ENCODE data around the gene ZFPM1.
"Not testable (repeated sequence)": the region's sequence is repeated elsewhere in the genome, so short reads cannot be mapped to it uniquely, and the experiment has no call there.

The ZFPM1 gene

GRCh38 chr16:88518411-88519111 is 65.5 kb downstream of the ZFPM1 start:
- DNase-seq: not testable (repeated sequence)

- no peak for DNase-seq
Observed at GRCh38 chr16:88519240-88519639, 66.2 kb downstream of the ZFPM1 start.

- DNase-seq: no peak
Observed at GRCh38 chr16:88519938-88520653, 67.0 kb downstream of the ZFPM1 start.

DNA sequence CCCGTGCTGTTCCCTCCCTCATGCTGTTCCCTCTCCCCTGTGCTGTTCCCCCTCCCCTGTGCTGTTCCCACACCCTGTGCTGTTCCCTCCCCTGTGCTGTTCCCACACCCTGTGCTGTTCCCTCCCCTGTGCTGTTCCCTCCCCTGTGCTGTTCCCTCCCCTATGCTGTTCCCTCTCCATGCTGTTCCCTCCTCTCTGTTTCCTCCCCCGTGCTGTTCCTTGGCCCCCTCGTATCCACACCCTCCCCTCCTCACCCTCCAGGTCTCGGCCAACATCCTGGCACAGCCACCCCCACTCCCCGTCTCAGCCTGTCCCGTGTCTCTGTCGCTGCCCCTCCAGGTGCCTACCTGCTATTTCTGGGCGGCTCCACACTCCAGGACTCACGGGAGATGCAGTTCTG is 68.6 kb downstream of the ZFPM1 start:
- no peak for DNase-seq

DNA sequence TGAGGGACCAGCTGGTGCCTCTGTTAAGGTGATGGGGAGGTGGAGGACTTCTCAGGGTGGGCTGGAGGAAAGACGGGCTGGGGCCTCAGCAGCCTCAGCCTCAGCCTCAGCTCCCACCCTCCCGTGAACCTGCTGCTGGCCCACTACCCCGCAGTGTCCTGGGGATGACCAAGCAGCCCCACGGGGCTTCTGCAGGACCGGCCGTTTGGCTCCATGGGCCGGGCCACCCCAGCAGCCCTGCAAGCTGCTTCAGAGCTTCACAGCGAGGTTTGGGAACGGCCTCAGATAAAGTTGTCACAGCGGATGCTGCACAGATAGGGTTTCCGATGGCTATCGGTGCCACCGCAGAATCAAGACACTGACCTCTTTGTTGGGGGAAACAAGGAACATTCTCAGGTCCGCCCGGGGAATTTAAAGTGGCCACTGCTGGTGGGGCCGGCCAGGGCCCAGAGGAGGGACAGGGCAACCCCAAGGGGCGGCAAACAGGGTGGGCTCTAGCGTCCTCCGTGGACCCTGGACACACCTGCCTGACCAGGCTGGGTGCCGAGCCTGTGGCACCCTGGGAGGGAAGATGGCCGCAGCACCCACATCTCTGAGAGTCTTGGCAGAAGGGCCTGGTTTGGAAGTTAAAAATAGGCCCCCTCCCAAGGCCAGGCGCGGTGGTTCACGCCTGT is 69.3 kb downstream of the ZFPM1 start:
- no peak for DNase-seq

- no peak for DNase-seq
Observed at GRCh38 chr16:88523309-88524161, 70.5 kb downstream of the ZFPM1 start.

GRCh38 chr16:88524274-88524972 is 71.3 kb downstream of the ZFPM1 start:
- DNase-seq: no peak

DNA sequence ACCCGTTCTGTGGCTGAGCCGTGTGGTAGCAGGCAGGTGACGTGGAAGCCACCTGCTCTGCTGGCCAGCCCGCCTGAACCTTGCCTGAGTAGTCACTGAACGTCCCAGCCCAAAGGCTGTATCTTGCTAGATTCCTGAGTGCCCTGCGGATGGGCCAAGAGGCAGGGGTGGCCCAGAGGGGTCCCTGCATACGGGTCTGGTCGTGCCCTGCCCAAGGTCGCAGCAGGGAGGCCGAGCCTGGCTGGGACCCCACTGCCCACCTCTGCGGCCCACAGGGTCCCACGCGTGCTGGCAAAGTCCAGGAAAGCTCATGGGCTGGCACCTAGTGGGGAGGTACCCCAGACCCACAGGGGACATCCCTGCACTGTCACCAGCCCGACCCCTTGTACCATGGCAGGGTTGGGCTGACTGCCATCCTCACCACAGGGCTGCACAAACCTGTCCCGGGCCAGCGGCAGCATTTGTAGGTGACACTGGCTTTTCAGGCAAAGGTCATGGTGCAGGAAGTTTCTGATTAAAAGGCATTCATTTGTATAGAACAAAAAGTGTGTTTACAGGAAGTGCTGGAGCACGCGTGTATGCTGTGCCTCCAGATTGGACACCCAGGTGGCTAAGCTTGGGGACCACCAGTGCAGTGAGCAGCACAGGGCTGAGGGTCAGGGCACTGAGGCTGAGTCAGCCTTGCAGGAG is 72.0 kb downstream of the ZFPM1 start:
- no peak for DNase-seq

DNA sequence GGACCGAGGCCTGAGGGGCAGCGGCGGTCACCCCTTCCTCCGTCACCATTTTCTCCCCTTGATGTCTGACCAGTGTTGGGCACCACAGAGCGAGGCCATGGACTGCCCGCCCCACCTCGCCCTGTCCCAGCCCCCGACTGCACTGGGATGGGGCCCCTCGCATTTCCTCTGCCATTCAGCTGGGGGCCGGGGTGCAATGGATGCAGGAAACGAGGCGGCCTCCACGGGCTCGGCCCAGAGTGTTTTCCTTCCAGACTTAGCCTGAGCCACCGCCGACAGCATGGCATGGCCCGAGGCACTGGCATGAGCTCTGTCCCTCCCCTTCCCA is 72.5 kb downstream of the ZFPM1 start:
- no peak for DNase-seq

- no peak for DNase-seq
Observed at GRCh38 chr16:88526008-88526905, 73.2 kb downstream of the ZFPM1 start.

DNA sequence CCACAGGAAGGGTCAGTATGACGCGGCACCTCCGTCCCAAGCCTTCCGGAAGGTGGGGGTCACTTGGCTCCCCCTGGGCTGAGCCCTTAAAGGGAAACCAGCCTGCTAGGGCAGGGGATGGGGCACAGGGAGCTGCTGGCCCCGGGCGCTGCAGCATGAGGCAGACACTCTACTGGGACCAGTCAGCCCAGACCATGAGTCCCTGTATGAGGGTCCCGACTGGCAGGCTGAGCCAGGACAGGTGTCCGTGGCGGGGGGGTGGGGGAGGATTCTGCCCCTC is 73.8 kb downstream of the ZFPM1 start:
- no peak for DNase-seq

- DNase-seq: no peak
Observed at GRCh38 chr16:88527186-88527936, 74.3 kb downstream of the ZFPM1 start.

DNA sequence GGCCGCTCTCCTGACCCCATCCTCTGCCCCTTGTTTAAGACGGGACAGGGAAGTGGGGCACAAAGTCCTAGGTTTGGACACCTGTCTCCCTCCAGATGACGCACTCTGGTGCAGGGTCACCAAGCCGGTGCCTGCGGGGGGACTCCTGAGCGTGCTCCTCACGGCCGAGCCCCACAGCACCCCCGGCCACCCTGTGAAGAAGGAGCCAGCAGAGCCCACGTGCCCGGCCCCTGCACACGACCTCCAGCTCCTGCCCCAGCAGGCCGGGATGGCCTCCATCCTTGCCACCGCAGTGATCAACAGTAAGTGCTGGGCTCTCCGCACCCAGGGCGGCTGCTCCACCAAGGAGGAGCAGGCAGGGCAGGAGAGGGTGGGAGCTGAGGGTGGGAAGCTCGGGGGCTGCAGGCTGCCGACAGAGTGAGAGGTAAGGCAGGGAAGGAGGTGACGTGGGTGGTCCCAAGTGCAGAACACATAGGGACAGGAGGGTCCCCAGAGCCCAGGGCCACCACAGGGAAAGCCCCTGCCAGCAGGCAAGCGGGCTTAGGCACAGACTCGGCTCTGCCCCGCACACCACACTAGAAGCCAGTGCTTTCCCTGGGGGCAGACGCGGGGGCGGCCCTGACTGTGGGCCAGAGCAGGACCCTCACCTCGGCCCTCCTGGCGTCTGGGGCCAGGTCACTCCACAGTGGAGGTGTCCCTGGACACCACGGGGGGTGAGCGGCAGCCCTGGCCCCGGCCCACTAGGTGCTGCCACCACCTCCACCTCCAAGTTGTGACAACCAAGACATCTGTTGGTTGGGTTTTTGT is 75.1 kb downstream of the ZFPM1 start:
- DNase-seq: no peak

GRCh38 chr16:88528902-88529318 is 75.8 kb downstream of the ZFPM1 start:
- no peak for DNase-seq

GRCh38 chr16:88529596-88529995 is 76.5 kb downstream of the ZFPM1 start:
- DNase-seq: no peak

DNA sequence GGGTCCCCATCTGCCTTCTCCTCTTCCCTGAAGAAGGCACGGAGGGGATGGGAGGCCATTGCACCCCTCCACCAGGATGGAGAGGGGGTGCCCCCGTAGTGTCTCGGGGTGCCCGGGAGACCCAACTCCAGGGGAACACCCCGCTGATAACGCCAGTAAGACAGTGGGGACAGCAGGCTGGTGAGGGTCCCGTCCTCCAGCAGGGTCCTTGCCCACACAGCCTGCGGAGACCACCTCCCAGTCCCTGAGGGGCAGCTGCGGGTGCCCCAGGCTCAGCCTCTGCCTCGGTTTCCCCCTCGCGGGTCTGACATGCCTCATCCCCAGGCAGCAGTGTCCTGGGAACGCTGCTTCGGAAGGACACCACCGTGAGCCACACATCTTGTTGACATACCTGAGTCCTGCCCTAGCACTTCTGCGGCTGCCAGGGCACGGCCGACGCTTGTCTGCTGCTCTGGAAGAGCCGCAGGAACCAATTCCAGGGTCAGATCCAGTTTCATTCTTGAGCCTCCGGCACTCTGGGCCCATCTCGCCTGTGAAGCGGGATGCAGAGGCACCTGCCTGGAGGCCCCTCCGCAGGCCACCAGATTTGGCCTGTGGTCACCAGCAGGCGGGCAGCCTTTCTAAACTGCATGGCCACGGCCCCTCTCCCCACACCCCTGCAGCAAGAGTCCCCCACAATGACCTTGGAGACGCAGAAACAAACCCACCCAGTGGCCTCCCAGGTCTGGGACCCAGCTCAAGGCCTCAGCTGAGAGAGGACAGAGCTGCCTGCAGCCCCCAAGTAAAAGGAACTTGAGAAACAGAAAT is 77.2 kb downstream of the ZFPM1 start:
- no peak for DNase-seq

DNA sequence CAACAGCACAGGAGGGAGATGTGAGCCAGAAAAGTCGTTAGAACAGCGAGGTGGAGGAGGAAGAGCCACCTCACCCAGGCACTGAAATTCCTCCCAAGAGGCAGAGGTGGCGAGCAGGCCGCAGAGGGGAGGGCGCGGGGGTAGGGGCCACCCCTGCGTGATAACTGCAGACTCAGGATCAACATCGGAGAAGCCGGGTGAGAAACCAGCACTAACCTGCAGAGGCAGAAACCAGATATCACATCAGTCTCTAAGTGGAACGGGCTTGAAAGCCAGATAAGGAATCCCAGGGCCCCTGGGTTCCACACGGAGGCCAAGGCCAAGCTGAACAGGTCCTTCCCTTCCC is 77.8 kb downstream of the ZFPM1 start:
- DNase-seq: no peak

DNA sequence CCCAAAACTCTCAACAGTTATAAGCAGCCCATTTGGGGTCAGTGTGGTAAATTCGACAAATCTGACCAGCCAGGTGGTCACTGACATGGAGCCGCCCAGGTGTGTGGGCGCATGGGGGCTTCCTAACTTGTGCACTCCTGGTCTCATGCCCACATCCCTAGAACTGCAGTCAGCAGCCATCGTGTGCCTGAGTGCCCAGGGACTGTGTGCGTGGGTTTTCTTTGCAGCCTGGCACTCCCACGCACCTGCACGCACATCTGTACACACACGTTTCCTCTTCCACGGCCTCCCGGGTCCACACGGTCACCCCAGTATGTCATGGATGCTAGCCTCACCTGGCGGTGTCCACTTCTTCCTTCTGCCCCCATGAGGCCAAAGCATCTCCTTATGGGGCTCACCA is 78.3 kb downstream of the ZFPM1 start:
- no peak for DNase-seq

DNA sequence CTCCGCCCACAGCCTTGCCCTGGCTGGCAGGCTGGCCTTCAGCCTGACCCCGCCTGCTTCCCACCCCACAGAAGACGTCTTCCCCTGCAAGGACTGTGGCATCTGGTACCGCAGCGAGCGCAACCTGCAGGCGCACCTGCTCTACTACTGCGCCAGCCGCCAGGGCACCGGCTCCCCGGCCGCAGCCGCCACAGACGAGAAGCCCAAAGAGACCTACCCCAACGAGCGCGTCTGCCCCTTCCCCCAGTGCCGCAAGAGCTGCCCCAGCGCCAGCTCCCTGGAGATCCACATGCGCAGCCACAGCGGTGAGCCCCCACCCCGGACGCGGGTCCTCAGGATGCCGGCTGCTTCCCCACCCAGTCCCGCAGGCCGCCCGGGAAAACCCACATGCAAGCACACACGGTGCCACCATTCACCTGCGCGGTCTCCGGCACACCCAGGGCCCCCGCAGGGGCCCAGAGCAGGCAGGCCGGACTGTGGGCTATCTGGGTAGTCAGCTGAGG is 78.9 kb downstream of the ZFPM1 start:
- DNase-seq: no peak

Data from NCI-H510A (cell line).